HepG2 (cell line): ENCODE results near the gene ODAM. TPM values are rescaled to one million over a fixed set of nuclear protein-coding genes. Genes with fewer than 3 reads are reported as not detected.

Source experiments
- ATAC-seq: fragments of 200-7000 bp; cut with Tn5 transposase; 3 replicates; pipeline ENCODE4 v1.9.1; 2020; ENCODE audit warnings: mild to moderate bottlenecking, moderate library complexity
- BruUV-seq: library from RNA; stranded (reverse); fragments of 400-500 nt; replicated peaks from 2 replicates; lab custom pipeline; 2021; lab: Mats Ljungman, UMichigan
- CTCF ChIA-PET: fragments of 300-600 bp; formaldehyde crosslinking; extraction: SDS; loops from one replicate; lab custom pipeline; 2021; ENCODE audit warnings: low total read pairs, inconsistent platforms, low intra/inter-chr PET ratio; lab: Yijun Ruan, JAX
- POLR2A ChIA-PET: fragments of 350-600 bp; sonication (Branson Sonifier 250); formaldehyde crosslinking; loops from one replicate; lab custom pipeline; 2020; ENCODE audit warnings: antibody characterized with exemption, inconsistent platforms; lab: Yijun Ruan, JAX
- DNase-seq: peaks from one replicate; pipeline ENCODE4 v3.0.0-alpha.2; 2015; ENCODE audit warnings: low spot score
- FAIRE-seq: peaks from 3 replicates; lab custom pipeline; 2011; peaks lifted over from hg19 to GRCh38; lab: Jason Lieb, UNC
- H2AFZ ChIP-seq: one replicate; pipeline ENCODE4 v1.6.1; 2011; ENCODE audit warnings: low read length, inconsistent platforms
- H3K27ac ChIP-seq: fragments of 300-600 bp; 3 replicates; pipeline ENCODE4 v1.8.0; 2011; ENCODE audit warnings: mixed run types, mild to moderate bottlenecking, mixed read lengths, low read length, inconsistent platforms; ENCODE audit not compliant: insufficient read depth; ENCODE audit errors: extremely low read length
- H3K27me3 ChIP-seq, 2 experiments: fragments of 200-600 bp in 1 of 2; 2 replicates in 1 of 2; 3 replicates in 1 of 2; pipeline versions ENCODE4 v1.6.0 to v1.8.0; 2011; ENCODE audit warnings: low read length in 2 of 2, mild to moderate bottlenecking in 2 of 2, moderate library complexity in 2 of 2, inconsistent platforms in 1 of 2; ENCODE audit not compliant: insufficient read depth in 2 of 2, control insufficient read depth in 1 of 2
- H3K36me3 ChIP-seq, 2 experiments: fragments of 200-600 bp in 1 of 2; replicated peaks in 1 of 2; 2 replicates in 1 of 2; 3 replicates in 1 of 2; pipeline versions ENCODE4 v1.5.1 to v1.8.0; 2011; ENCODE audit warnings: low read length in 2 of 2, inconsistent platforms in 1 of 2; ENCODE audit not compliant: insufficient read depth in 2 of 2, control insufficient read depth in 1 of 2
- H3K4me1 ChIP-seq: 2 replicates; pipeline ENCODE4 v1.5.1; 2012; ENCODE audit warnings: low read length, inconsistent platforms; ENCODE audit not compliant: insufficient read depth
- H3K4me2 ChIP-seq: 2 replicates; pipeline ENCODE4 v1.6.0; 2011; ENCODE audit warnings: low read depth, low read length, inconsistent platforms
- H3K4me3 ChIP-seq, 3 experiments: fragments of 200-600 bp in 1 of 3; sonication (generic), shearing (Covaris generic) in 1 of 3; replicated peaks in 1 of 3; 2 replicates each; pipeline ENCODE4 v1.5.1; 2011 to 2016; ENCODE audit warnings: low read length in 3 of 3, inconsistent platforms in 2 of 3, low read depth in 2 of 3, mild to moderate bottlenecking in 2 of 3, control low read depth in 1 of 3, mixed read lengths in 1 of 3; ENCODE audit not compliant: insufficient read depth in 1 of 3
- H3K79me2 ChIP-seq: one replicate; pipeline ENCODE4 v1.6.1; 2011; ENCODE audit warnings: low read length, inconsistent platforms; ENCODE audit not compliant: insufficient read depth
- H3K9ac ChIP-seq: 2 replicates; pipeline ENCODE4 v1.6.0; 2011; ENCODE audit warnings: mild to moderate bottlenecking, low read depth, low read length, inconsistent platforms; ENCODE audit not compliant: insufficient read depth
- H3K9me3 ChIP-seq: 2 replicates; pipeline ENCODE4 v1.5.1; 2012; ENCODE audit warnings: mild to moderate bottlenecking, low read length
- H4K20me1 ChIP-seq: 2 replicates; pipeline ENCODE4 v1.6.0; 2011; ENCODE audit warnings: inconsistent platforms, mild to moderate bottlenecking, low read length, moderate library complexity; ENCODE audit not compliant: insufficient read depth
- CSRNP2 ChIP-seq: sonication (generic); formaldehyde crosslinking; conservative IDR thresholded peaks from 2 replicates; pipeline ENCODE4 v1.8.0; 2022; ENCODE audit warnings: low read depth, missing genetic modification reagents
- HMGA1 ChIP-seq: sonication (generic); formaldehyde crosslinking; conservative IDR thresholded peaks from 2 replicates; pipeline ENCODE4 v1.4.0; 2020; ENCODE audit warnings: missing genetic modification reagents
- HMGXB4 ChIP-seq, 2 experiments: sonication (generic) in 1 of 2; formaldehyde crosslinking in 1 of 2; IDR thresholded peaks; 2 replicates each; pipeline versions ENCODE4 v1.4.0 to v1.6.1; 2018 to 2020; ENCODE audit warnings: missing genetic modification reagents in 2 of 2, borderline replicate concordance in 1 of 2, low read depth in 1 of 2, mild to moderate bottlenecking in 1 of 2, missing biosample characterization in 1 of 2
- HNRNPUL1 ChIP-seq: fragments of 200-400 bp; formaldehyde crosslinking; IDR thresholded peaks from 2 replicates; pipeline ENCODE4 v1.6.1; 2017; ENCODE audit warnings: low read depth, mild to moderate bottlenecking, low read length, moderate library complexity
- HOXA7 ChIP-seq: sonication (generic); formaldehyde crosslinking; IDR thresholded peaks from 2 replicates; pipeline ENCODE4 v1.8.1; 2022; ENCODE audit warnings: mild to moderate bottlenecking, missing genetic modification reagents, moderate library complexity
- RBM22 ChIP-seq: fragments of 200-400 bp; formaldehyde crosslinking; optimal IDR thresholded peaks from 2 replicates; pipeline ENCODE3; 2017; ENCODE audit warnings: mild to moderate bottlenecking, low read length, moderate library complexity
- SALL1 ChIP-seq: sonication (generic); formaldehyde crosslinking; IDR thresholded peaks from 2 replicates; pipeline ENCODE4 v1.8.0; 2022; ENCODE audit warnings: mild to moderate bottlenecking, missing genetic modification reagents
- TBL1XR1 ChIP-seq: fragments of 150-350 bp; IDR thresholded peaks from 2 replicates; pipeline ENCODE4 v1.6.1; 2014; ENCODE audit warnings: borderline replicate concordance, low read length; ENCODE audit not compliant: partially characterized antibody
- TMF1 ChIP-seq: sonication (generic); formaldehyde crosslinking; IDR thresholded peaks from 2 replicates; pipeline ENCODE4 v1.8.1; 2022; ENCODE audit warnings: low read depth, missing genetic modification reagents
- ZNF10 ChIP-seq: sonication (generic); formaldehyde crosslinking; IDR thresholded peaks from 2 replicates; pipeline ENCODE4 v1.4.0; 2020; ENCODE audit warnings: mild to moderate bottlenecking, low read depth, missing genetic modification reagents, borderline replicate concordance
- ZNF180 ChIP-seq: sonication (generic); formaldehyde crosslinking; IDR thresholded peaks from 2 replicates; pipeline ENCODE4 v1.4.0; 2020; ENCODE audit warnings: low read depth, missing genetic modification reagents, borderline replicate concordance
- ZNF326 ChIP-seq: sonication (generic); formaldehyde crosslinking; IDR thresholded peaks from 2 replicates; pipeline ENCODE4 v1.4.0; 2020; ENCODE audit warnings: missing genetic modification reagents, borderline replicate concordance
- ZNF337 ChIP-seq: sonication (generic); formaldehyde crosslinking; IDR thresholded peaks from 2 replicates; pipeline ENCODE4 v1.5.1; 2020; ENCODE audit warnings: missing genetic modification reagents, low read depth, mild to moderate bottlenecking, borderline replicate concordance
- ZNF513 ChIP-seq: sonication (generic); formaldehyde crosslinking; conservative IDR thresholded peaks from 2 replicates; pipeline ENCODE4 v1.5.0; 2020; ENCODE audit warnings: missing genetic modification reagents
- ZNF567 ChIP-seq: sonication (generic); formaldehyde crosslinking; IDR thresholded peaks from 2 replicates; pipeline ENCODE4 v1.8.1; 2023; ENCODE audit warnings: mild to moderate bottlenecking, missing genetic modification reagents, borderline replicate concordance
- ZNF678 ChIP-seq: sonication (generic); formaldehyde crosslinking; IDR thresholded peaks from 2 replicates; pipeline ENCODE4 v1.4.0; 2020; ENCODE audit warnings: mild to moderate bottlenecking, missing genetic modification reagents
- ZNF737 ChIP-seq: sonication (generic); formaldehyde crosslinking; IDR thresholded peaks from 2 replicates; pipeline ENCODE4 v1.5.0; 2020; ENCODE audit warnings: missing genetic modification reagents, mild to moderate bottlenecking, borderline replicate concordance
- ZNF83 ChIP-seq: sonication (generic); formaldehyde crosslinking; IDR thresholded peaks from 2 replicates; pipeline ENCODE4 v1.4.0; 2020; ENCODE audit warnings: missing genetic modification reagents, mild to moderate bottlenecking, borderline replicate concordance
- WGBS: methylation state at CpG from one replicate; pipeline ENCODE4 v1.1.6; 2017; ENCODE audit warnings: low lambda C conversion rate; 5-methylcytosine and 5-hydroxymethylcytosine counted together
- in situ Hi-C: cut with HindIII; loops from 2 replicates; pipeline ENCODE4 v1.10.0; 2017; ENCODE audit warnings: low pct_unique_long_range_greater_than_20kb; ENCODE audit not compliant: extremely low pct_ligation_motif_present
- intact Hi-C: fragments of 100-400 bp; cut with micrococcal nuclease; formaldehyde crosslinking; loops from one replicate; pipeline ENCODE4 v1.10.0; 2022; ENCODE audit not compliant: unreplicated experiment
- polyA plus RNA-seq, 8 experiments: library from polyadenylated mRNA; depleted of rRNA in 3 of 8; stranded (reverse) in 7 of 8; unstranded in 1 of 8; fragments of >200 nt; fragmentation: Illumina TruSeq in 4 of 8; extraction: Trizol in 4 of 8; gene quantifications; 2 replicates each; pipeline versions ENCODE4 v1.2.1 to v1.2.3, GENCODE V29; 2011 to 2016; ENCODE audit warnings: low read depth in 4 of 8, missing spikeins in 1 of 8, mixed read lengths in 1 of 8; ENCODE audit not compliant: insufficient read depth in 1 of 8
- total RNA-seq, 5 experiments: library from RNA; depleted of rRNA; stranded (reverse); fragments of >200 nt; fragmentation: Illumina TruSeq; extraction: Trizol; gene quantifications; 2 replicates each; pipeline ENCODE4 v1.2.3, GENCODE V29; 2016; ENCODE audit warnings: low read depth in 1 of 5

The ODAM gene
- total and polyA plus RNA-seq, 2 of the 13 experiments (the other 11 are each of a cell fraction or from before 2014, with no cell fraction given) = 94.6 to 115 TPM

GRCh38 chr4:70182517-70183167, 12.9 kb upstream of the ODAM start:
- no peak overlapping the region for H2AFZ ChIP-seq
- H3K4me1 ChIP-seq = peaks cover 73% of the 10 kb centered on the region
- in situ Hi-C loops (loop anchor here (5.0 to 10.0 kb wide), 2 partner anchors 298 to 350 kb away; no protein-coding TSS in a partner anchor), intact Hi-C loops (loop anchor here (1.0 to 5.0 kb wide), 9 partner anchors 56 to 493 kb away; no protein-coding TSS in a partner anchor)
- BruUV-seq = no TSS peak
- peak; percentile 96 for ATAC-seq
- FAIRE-seq = peak; percentile 90
- no peaks in the 10 kb centered on the region for H3K9me3 ChIP-seq
- H3K36me3 ChIP-seq = no peaks in the 10 kb centered on the region
- no peaks in the 10 kb centered on the region for H4K20me1 ChIP-seq
- H3K4me3 ChIP-seq = no peak overlapping the region
- no peaks in the 10 kb centered on the region for H3K79me2 ChIP-seq
- DNase-seq = peak; percentile 100
- 0% methylated on average over 2 of the region's 2 CpGs for WGBS
- H3K27me3 ChIP-seq = no peaks in the 10 kb centered on the region
- H3K4me2 ChIP-seq = peak overlapping the region; percentile 62
- peak overlapping the region; percentile 90 for H3K27ac ChIP-seq
- CTCF ChIA-PET = no interaction called here
- POLR2A ChIA-PET = interaction anchor here (0.9 to 2.2 kb wide), 4 partner anchors 19 to 359 kb away, joined by 3 to 12 read pairs (median 6); no protein-coding TSS in a partner anchor
- H3K9ac ChIP-seq = peak overlapping the region; percentile 65; the same call in 1 of the 2 replicates
- TF ChIP-seq ZNF337 = no peak
- TF ChIP-seq ZNF567 (CRISPR knock-in tag) = no peak
- 0 out of 4 replicates have a peak, but pooled peaks of 1 of the 2 experiments have one; percentile 19 for TF ChIP-seq HMGXB4 (CRISPR knock-in tag; IDR thresholded peaks at IDR 0.05; ENCODE audit: borderline replicate concordance in 1 of 2, low read depth in 1 of 2)
- peak; percentile 68 for TF ChIP-seq TBL1XR1
- no peak for TF ChIP-seq CSRNP2
- TF ChIP-seq ZNF180 = no peak
- no peak; the same call in none of the 2 replicates for TF ChIP-seq HNRNPUL1
- no peak for TF ChIP-seq ZNF10 (CRISPR knock-in tag)
- TF ChIP-seq ZNF513 (CRISPR knock-in tag) = no peak
- TF ChIP-seq TMF1 (CRISPR knock-in tag) = no peak
- TF ChIP-seq ZNF326 (CRISPR knock-in tag) = no peak
- no peak for TF ChIP-seq ZNF83 (CRISPR knock-in tag)
- no peak for TF ChIP-seq ZNF737
- TF ChIP-seq HMGA1 (CRISPR knock-in tag) = no peak
- TF ChIP-seq RBM22 = no peak
- no peak for TF ChIP-seq HOXA7 (CRISPR knock-in tag)
- TF ChIP-seq SALL1 (CRISPR knock-in tag) = peak; percentile 77; the same call in 1 of the 2 replicates
- TF ChIP-seq ZNF678 (CRISPR knock-in tag) = no peak
